GM21515 (cell line): ENCODE data around the gene SIRT7.

Experiments
- ATAC-seq: cut with Tn5 transposase; IDR thresholded peaks from one replicate; pipeline ENCODE4 v1.9.1; 2021; ENCODE audit not compliant: unreplicated experiment

Gene SIRT7

GRCh38 chr17:81932333-81932983, 14.5 kb upstream of the SIRT7 start:
- no peak for ATAC-seq

- ATAC-seq, result no peak
These were observed 13.8 kb upstream of the SIRT7 start for GRCh38 chr17:81931557-81932332.

- ATAC-seq, result no peak
These were observed 13.2 kb upstream of the SIRT7 start for GRCh38 chr17:81931189-81931556.

DNA sequence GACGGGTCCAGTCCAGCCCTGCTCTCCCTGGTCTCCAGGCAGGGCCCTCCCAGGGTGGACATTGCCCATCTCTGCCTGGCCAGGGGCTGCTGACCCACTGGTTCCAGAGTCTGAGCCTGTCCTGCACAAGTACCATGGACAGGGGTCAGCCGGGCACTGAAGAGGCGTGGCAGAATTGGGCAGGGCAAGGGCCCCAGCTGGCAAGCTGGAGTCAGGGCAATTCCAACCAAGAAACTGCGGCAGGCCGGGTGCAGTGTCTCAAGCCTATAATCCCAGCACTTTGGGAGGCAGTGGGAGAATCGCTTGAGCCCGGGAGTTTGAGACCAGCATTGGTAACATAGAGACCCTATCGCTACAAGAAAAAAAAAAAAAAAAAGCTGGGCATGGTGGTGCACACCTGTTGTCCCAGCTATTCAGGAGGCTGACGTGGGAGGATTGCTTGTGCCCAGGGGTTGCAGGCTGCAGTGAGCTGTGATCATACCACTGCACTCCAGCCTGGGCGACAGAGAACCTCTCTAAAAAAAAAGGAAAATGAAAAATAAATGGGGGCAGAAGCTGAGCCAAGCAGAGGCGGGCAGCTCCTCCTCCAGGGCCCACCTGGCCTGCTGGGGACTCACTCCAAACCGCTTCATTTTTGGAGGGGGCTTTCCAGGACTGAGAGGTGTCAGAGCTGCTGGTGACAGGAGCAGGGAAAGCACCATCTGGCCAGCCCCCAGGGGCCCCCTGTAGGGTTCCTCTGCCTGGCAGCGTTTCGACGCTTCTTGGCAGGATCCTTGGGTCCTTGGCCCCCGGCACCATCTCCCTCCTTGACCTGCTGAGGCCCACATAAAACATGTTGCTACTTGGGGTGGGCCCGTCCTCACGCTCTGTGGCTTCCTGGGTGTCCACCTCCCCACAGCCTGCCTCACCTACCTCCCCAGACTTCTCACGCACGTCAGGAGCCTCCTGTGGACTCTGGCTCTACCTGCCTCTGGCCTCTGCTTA, 12.5 kb upstream of the SIRT7 start:
- ATAC-seq, result no peak

DNA sequence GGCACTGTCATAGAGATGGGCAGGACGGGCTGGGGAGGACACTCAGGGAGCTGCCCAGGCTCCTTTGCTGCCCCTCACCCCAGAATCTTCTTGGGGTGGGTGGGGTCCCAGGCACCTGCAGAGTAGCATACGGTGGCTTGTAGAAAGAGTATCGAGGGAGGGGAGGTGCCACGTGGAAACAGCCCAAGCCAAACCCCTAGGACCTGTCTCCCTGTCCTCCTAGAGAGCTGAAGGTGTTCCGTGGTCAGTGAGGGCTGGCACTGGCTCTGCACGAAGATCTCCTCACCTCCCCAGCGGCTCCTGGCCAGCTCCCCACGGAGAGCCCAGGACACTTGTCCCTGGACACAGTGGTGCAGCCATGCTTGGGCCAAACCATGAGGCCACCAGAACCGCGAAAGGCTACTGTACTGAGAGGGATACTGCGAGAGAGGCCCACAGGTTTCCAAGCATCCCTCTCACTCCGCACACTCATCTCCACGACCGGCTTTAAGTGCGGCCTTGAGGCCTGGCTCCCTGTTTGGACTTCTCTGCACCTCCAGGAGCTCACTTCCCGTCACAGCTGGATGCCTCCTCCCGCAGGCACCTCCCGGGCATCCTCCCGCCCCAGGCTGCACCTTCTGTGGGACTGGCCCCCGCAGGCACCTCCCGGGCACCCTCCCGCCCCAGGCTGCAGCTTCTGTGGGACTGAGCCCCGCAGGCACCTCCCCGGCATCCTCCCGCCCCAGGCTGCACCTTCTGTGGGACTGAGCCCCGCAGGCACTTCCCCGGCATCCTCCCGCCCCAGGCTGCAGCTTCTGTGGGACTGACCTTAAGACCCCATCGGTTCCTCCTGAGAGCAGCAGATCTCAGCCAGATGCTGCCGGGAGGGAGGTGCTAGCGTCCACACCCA, 11.5 kb upstream of the SIRT7 start:
- ATAC-seq, result no peak

- ATAC-seq, result no peak
These were observed 10.7 kb upstream of the SIRT7 start for GRCh38 chr17:81928544-81929252.

DNA sequence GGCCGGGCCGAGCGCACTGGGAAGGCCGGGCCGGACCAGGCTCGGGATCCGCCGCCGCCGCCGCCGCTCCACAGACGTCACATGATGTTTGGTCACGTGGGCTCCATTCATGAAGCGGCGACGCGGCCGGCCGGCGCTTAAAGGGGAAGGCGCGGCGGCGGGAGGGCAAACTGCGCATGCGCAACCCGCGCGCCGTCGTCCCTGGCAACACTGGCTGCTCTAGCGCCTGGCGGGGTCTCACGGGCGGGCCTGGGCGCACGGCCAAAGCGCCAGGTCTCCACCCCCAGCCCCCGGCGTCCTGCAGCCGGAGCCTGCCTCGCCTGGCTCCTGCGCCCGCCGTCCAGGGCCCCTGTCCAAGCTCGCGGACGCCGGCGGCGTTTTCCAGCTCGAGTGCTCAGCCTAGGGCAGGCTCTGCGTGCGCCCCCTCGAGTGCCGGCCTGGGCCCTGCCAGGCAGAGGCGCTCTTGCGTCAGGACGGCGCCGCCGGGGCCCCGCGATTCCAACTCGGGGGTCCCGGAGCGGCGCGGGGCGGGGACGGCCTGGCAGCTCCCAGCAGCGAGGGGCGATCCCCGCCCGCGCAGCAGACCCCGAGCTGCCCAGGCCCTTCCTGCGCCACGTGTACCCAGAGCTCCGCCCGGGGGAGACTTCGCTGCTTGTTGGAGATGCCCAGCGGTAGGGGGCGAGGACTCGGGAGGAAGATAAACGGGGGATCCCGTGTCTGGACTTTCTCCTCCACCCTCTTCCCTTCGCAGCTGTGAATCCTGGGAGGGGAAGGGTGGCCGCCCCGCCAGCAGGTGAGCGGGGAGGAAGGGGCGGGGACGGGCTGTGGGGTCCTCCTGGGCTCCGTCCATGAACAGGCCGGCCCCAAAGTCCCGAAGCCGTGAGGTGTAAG, 9.9 kb upstream of the SIRT7 start, which contains the start of gene MAFG:
TSS of gene MAFG (minus strand) at position 83 of the 891 bp plus-strand sequence. CDS start 4,550 bp downstream, outside the sequence.
- peak; percentile 49 for ATAC-seq

DNA sequence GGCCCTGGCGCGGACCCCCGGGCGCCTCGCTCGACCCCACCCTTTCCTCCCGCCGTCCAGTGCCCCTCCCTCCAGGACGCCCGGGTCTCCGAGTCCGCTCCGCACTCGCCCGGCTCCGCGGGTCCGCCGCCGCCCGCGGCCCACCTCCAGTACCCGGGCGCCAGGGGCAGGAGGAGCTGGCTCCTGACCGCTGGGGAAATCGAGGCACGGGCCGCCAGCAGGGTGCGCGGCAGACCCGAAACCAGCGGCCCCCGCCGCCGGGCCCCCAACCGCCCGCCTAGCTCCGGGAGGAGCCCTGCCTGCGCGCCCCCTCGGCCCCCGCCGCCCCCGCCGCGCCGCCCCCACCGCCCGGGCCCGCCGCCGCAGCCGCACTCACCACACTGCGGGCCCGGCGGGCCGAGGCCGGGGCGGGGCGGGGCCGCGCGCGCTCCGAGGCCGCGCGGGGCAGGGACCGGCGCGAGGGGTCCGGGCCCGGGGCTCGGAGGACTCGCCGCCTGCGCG, 9.2 kb upstream of the SIRT7 start:
- peak; percentile 15 for ATAC-seq

DNA sequence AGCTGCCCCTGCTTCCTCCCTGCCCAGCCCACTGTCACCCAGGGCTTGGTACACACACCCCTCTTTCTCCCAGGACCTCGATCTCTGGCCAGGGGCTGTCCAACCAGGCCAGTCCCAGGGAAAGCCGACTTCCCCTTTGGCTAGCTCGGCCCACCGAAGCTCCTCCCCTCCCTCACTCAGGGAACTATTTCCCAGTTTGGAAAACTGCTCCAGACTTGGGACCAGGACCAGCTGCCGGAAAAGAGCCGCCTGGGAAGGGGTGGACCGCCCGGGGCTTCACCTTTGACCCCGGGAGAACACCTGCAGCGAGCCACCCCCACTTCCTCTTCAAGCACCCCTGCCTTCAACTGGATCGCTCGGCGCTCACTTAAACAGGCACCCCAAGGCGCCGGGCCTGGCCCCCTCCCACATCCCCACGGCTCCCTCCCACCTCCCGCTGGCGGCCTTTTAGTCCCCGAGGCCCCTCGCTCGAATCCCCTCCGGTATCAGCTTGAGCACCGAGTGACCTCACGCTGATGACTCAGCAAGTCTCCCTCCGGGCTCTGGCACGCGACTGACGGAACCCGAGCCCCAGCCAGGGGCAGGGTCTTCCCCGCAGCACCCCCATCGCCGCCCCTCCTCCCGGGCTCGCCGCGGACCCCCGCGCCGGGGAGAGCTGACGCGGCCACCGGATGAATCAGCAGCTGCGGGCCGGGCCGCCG, 8.6 kb upstream of the SIRT7 start:
- ATAC-seq, result peak; percentile 13

- ATAC-seq, result no peak
These were observed 8.0 kb upstream of the SIRT7 start for GRCh38 chr17:81925860-81926450.

DNA sequence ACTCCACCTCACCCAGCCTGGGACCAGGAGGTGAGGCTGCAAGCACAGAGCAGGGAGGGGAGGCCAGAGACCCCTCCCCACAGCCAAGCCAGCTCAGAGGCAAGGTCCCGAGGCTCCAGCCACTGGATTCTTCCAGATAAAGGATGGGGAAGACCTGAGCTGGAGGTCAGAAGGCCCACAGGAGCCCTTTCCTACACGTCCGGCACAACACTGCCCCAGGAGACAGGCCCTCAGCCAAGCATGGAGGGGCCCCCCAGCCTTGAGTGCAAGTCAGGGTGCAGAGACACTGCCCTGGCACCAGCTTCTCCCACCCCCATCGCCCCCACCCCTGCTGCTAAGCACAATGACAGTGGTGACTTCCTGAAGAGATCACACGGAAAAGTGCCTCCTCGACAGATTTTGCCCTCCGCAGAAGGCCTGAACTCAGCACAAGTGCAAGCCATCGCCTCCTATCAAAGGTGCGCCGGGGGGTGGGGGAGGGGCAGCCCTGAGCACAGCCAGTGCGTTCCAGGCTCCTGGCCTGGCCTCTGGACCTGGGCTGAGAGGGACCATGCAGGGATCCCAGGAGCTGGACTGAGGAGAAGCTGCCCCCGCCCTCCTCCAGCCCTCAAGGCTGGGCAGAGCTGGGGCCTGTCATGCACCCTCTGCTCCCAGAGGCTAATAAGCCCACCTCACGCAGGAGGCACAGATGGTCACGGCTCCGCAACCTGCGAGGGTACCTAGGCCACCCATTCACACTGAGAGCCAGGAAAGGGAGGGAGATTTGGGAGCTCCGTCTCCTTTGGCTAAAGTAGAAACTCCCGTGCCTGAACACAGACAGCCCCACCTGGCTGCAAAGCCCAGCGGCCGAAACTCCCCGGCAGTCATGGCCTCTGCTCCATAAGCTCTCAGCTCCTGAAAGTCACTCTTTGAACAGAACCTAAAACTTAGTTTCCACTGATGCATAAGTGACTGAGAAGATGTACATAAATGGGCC, 6.9 kb upstream of the SIRT7 start:
- ATAC-seq, result no peak

DNA sequence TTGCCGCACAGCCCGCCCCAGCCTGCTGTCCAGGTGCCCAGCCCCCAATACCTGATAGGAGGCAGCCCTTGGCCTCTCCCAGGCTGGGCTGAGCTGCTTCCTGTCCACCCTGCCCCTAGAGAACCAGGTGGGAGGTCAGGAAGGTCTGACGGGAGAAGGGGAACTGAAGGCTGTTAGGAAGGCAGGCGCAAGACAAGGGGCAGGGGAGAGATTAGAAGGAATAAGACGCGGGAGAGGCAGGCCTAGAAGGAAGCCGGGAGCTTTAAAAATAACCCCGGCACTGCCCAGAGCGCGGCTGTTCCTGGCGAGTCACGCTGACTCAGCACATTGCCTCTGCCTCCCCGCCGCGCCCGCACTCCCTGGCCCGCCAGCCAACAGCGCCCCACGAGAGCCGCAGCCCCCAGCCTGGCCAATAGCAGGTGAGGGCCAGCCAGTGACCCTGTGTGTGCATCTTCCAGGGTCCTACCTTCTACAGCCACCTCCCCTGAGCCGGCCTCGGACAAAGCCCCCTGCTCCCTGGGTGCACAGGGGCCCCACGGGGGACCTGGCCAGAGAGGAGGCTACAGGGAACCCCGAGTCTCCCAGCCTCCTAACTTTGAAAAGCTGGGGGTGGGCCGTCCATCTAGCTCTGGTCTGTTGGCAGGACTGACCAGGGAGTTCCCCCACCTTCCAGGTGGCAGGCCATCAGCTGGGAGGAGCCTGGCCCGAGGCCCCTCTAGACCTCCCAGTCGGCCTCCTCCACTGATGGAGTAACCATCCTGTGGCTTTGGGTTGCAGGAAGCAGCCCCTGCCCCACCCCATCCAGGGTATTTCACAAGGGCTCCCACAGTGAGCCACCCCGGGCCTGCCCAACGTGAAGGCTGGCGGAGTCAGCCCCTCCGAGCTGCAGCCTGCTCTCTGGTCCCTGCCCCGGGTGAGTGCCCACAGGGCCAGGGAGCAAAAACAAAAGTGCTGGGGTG, 5.6 kb upstream of the SIRT7 start:
- no peak for ATAC-seq

- ATAC-seq, result no peak
These were observed 4.8 kb upstream of the SIRT7 start for GRCh38 chr17:81922566-81923301.

- no peak for ATAC-seq
These were observed 4.1 kb upstream of the SIRT7 start for GRCh38 chr17:81921996-81922565.
